ENCODE results near the gene TAOK1. TPM values are rescaled to one million over a fixed set of nuclear protein-coding genes. Genes with fewer than 3 reads are reported as not detected.

The TAOK1 gene
- total RNA-seq, 1 donor from 2014 or later = 32.1 TPM

DNA sequence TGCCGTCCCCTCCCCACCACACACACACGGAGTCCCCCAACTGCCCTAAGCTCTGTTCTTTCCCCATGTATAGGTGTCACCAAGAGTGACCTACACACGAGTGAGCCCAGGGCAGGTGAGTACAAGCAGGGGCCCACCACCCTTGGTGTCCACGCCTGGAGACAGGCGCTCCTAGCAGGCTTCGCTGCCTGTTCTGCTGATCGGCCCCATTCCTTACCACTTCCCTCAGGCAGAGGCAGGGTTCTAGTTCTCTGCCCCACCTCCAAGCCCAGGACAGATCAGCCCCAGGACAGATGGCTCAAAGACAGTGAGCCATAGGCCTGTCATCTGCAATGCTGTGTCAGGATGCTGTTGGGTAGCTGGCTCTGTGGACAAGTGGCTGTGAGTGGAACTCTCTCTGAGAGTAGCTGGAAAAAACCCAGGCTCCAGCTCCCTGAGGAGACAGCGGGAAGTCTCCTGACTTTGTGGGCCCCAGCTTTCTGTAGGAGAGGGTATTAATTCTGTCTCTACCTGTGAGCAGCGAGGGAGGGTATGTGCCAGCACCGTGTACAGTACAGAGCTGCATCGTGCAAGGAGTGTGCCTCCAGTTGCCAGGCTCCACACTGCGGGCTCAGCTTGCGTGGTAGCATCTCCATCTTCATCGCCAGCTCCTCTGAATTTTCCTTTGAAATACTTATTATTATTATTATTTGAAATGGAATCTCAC, 179.2 kb downstream of the TAOK1 start:
- no peak for FAIRE-seq

GRCh38 chr17:29570521-29570920, 180.4 kb downstream of the TAOK1 start:
- no peaks in the 10 kb centered on the region for H3K27me3 ChIP-seq (ENCODE audit: control insufficient read depth, insufficient read depth, low read length)
- no peak for FAIRE-seq
- peaks cover 6% of the 10 kb centered on the region for H3K36me3 ChIP-seq (ENCODE audit: control insufficient read depth, insufficient read depth, low read length)
- H3K4me3 ChIP-seq (ENCODE audit: low read depth, low read length) = no peak overlapping the region
- TF ChIP-seq, protein P1, sequence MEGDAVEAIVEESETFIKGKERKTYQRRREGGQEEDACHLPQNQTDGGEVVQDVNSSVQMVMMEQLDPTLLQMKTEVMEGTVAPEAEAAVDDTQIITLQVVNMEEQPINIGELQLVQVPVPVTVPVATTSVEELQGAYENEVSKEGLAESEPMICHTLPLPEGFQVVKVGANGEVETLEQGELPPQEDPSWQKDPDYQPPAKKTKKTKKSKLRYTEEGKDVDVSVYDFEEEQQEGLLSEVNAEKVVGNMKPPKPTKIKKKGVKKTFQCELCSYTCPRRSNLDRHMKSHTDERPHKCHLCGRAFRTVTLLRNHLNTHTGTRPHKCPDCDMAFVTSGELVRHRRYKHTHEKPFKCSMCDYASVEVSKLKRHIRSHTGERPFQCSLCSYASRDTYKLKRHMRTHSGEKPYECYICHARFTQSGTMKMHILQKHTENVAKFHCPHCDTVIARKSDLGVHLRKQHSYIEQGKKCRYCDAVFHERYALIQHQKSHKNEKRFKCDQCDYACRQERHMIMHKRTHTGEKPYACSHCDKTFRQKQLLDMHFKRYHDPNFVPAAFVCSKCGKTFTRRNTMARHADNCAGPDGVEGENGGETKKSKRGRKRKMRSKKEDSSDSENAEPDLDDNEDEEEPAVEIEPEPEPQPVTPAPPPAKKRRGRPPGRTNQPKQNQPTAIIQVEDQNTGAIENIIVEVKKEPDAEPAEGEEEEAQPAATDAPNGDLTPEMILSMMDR (IDR thresholded peaks at IDR 0.05; ENCODE audit: insufficient read depth, low read length, severe bottlenecking) = no peak
- no peak for DNase-seq (ENCODE audit: low read depth)

More for the DNA sequence above, 179.2 kb downstream of the TAOK1 start:
- peak overlapping the region; percentile 61 for H3K4me3 ChIP-seq (ENCODE audit: low read depth, low read length)
- no peaks in the 10 kb centered on the region for H3K27me3 ChIP-seq (ENCODE audit: control insufficient read depth, insufficient read depth, low read length)
- peaks cover 1% of the 10 kb centered on the region for H3K36me3 ChIP-seq (ENCODE audit: control insufficient read depth, insufficient read depth, low read length)
- peak; percentile 36 for DNase-seq (ENCODE audit: low read depth)
- TF ChIP-seq, protein P1 (IDR thresholded peaks at IDR 0.05; ENCODE audit: insufficient read depth, low read length, severe bottlenecking) = no peak

DNA sequence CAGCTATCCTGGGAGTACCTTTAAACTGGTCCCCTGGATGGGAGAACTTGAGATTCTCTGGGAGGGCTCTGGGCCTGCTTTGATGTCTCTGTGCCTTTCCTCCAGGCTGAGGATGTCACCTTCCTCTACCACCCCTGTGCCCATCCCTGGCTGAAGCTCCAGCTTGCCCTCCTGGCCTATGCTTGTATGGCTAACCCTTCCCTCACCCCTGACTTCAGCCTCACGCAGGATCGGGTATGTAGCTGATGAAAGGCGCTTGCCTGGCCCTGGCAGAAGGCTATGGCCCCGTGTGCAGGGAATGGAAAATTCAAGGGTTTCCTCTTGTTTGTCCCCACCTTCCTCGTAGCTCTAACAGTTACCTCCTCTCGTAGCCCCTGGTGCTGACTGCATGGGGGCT, 181.3 kb downstream of the TAOK1 start:
- no peak for FAIRE-seq
- no peak for DNase-seq (ENCODE audit: low read depth)
- Histone ChIP-seq H3K4me3 (ENCODE audit: low read depth, low read length) (no peak overlapping the region), H3K36me3 (ENCODE audit: control insufficient read depth, insufficient read depth, low read length) (peaks cover 15% of the 10 kb centered on the region), H3K27me3 (ENCODE audit: control insufficient read depth, insufficient read depth, low read length) (no peaks in the 10 kb centered on the region)
- TF ChIP-seq, protein P1 (IDR thresholded peaks at IDR 0.05; ENCODE audit: insufficient read depth, low read length, severe bottlenecking) = no peak

DNA sequence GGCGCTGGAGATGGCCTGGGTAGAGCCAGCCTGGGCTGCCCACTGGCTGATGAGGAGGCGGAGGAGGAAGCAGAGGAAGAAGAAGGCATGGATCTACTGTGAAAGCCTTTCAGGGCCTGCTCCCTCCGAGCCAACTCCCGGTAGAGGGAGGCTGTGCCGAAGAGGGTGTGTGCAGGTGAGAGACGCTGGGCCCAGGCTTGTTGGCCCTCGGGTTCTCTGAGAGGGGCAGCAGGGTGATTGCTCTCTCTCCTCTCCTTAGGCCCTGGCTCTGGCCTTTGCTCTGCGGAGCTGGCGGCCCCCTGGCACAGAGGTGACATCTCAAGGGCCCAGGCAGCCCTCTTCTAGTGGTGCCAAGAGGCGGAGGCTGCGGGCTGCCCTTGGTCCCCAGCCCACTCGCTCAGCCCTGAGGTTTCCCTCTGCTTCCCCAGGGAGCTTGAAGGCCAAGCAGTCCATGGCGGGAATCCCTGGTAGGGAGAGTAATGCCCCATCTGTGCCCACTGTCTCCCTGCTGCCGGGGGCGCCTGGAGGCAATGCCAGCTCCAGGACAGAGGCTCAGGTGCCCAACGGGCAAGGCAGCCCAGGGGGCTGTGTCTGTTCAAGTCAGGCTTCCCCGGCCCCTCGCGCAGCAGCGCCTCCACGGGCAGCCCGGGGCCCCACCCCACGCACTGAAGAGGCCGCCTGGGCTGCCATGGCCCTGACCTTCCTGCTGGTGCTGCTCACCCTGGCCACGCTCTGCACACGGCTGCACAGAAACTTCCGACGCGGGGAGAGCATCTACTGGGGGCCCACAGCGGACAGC, 181.9 kb downstream of the TAOK1 start:
- DNase-seq (ENCODE audit: low read depth) (no peak), FAIRE-seq (no peak)
- TF ChIP-seq, protein P1 (IDR thresholded peaks at IDR 0.05; ENCODE audit: insufficient read depth, low read length, severe bottlenecking) = no peak
- H3K27me3 ChIP-seq (ENCODE audit: control insufficient read depth, insufficient read depth, low read length) = no peaks in the 10 kb centered on the region
- no peak overlapping the region for H3K4me3 ChIP-seq (ENCODE audit: low read depth, low read length)
- peaks cover 21% of the 10 kb centered on the region for H3K36me3 ChIP-seq (ENCODE audit: control insufficient read depth, insufficient read depth, low read length)

DNA sequence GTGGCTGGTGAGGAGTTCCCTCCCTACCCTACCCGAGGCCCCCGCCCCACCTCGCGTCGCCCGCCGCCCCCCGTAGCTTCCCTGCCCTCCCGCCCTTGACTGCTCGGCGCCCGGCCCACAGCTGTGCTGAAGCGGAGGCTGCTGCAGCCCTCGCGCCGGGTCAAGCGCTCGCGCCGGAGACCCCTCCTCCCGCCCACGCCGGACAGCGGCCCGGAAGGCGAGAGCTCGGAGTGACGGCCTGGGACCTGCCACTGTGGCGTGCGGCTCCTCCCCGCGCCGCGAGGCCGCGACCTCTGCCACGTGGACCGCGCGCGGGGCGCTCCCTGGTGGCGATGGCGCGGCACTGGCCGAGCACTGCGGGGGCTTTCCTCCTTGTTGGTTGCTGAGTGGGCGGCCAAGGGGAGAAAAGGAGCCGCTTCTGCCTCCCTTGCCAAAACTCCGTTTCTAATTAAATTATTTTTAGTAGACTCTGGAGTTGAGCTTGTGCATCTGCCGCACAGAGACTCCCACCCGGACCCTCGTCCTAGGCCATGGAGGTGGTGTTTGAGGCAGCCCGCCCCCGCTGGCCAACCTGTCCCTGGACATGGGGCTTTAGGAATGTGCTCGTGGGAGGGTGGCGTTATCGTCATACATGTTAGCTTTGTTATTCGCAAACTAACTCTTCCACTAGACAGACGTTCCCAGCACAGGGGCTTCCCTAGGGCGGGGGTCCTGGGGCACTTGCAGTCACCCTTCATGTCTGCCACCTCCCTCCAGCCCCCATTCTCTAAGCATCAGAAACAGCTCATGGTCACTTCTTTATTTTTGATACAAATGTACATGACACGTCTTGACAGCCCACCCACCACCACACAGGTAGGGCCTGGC, 182.8 kb downstream of the TAOK1 start:
- H3K36me3 ChIP-seq (ENCODE audit: control insufficient read depth, insufficient read depth, low read length) = peaks cover 28% of the 10 kb centered on the region
- DNase-seq (ENCODE audit: low read depth) = no peak

More for the DNA sequence above, 182.8 kb downstream of the TAOK1 start:
- FAIRE-seq = no peak
- no peaks in the 10 kb centered on the region for H3K27me3 ChIP-seq (ENCODE audit: control insufficient read depth, insufficient read depth, low read length)
- TF ChIP-seq, protein P1 (IDR thresholded peaks at IDR 0.05; ENCODE audit: insufficient read depth, low read length, severe bottlenecking) = peak; percentile 52
- no peak overlapping the region for H3K4me3 ChIP-seq (ENCODE audit: low read depth, low read length)

Measured in bronchial epithelial cell (primary cell).